Activated CD8-positive, alpha-beta memory T cell treated with anti-CD3 and anti-CD28 coated beads for 1 hour (primary cell): ENCODE results near the gene RBM19.

Experiments used
- DNase-seq, 2 donors: peaks; one replicate each; pipeline ENCODE4 v3.0.0-alpha.2; 2020; ENCODE audit warnings: low read depth in 1 of 2; ENCODE audit errors: extremely low read depth in 1 of 2

RBM19 gene

DNA sequence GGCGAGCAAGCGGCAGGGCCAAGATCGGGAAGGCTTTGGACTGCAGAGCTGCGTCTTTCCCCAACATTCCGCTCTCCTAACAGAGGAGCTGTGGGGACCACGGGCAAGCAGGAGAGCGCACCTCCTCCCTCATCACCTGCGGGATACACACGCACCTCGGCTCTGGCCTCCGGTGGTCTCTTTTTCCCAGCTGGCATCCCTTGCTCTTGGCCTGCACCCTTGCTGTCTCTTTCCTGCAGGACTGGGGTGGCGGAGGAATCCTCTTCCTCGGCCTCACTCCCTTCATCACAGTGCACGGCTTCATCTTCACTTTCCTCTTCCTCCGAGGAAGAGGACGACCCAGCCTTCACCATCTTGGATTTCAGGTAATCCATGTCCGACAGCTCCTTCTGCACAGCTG lies 8.5 kb downstream of the RBM19 start:
- no peak for DNase-seq

DNA sequence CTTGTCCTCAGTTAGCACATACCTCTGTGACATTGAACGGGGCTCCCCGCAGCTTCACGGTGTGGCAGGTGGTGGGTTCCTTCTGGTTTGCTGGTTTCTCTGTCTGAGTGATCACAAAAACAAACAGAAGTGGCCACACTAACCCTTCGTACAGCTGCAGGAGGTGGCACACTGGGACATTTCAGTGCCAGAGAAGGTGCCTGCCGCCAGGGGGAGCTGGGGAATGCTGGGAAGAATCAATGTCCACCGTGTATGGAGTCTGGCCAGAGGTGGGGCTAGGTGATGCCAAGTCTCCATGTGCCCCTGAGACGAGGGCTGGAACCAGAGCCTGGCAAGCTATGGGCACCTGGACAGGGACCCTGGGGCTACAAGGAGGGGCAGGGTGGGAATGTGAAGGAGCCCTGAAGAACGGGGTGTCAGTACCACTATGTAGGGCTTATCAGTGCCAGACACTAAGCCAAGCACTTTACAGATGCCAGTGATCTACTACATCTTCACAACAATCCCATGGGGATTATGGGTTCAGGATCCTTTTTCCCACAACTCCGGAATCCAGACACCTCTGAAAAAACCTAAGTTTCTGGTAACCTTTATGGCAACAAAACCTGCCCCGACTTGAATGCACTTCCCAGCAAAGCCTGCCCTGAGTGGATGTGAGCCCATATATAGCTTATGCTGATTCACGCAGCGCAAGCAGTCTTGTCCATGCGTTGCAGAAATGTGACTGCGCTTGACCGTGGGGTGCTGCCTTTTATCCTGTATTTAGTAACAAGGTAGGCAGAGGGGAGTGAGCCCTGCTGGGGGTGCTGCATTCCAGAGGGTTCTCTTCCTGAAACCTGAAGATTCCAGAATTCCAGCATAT lies 10.8 kb downstream of the RBM19 start:
- DNase-seq, result no peak

DNA sequence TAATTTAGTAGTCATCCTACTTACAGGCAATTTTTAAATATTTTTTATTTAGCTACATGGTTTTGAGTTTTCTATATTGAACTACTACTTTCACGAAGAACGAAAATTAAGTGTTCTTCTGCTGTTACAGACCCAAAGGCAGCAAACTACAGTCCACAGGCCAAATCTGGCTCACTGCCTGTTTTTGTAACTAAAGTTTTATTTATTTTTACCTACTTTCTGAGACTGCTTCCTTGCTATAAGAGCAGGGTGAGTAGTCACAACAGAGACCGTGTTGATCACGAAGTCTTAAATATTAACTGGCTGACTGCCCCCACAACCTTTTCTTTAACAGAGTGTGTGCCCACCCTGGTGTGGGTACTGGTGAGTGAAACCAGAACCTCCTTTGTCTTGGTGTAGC lies 11.6 kb downstream of the RBM19 start:
- DNase-seq, result no peak

DNA sequence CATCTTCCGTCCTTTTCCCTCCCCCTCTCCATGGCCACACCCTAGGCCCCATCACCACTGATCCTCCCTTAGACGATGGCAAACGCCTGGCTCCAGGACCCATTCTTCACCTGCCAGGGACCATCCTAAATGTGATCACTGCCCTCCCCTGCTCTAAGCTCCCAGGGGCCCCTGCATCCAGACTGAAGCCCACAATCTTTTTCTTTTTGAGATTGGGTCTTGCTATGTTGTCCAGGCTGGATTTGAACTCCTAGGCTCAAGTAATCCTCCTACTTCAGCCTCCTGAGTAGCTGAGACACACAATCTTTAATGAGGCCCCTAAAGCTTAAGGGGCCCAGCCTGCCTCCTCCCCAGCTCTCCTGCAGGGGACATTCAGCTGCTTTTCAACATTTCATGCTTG lies 15.3 kb downstream of the RBM19 start:
- DNase-seq, result no peak

DNA sequence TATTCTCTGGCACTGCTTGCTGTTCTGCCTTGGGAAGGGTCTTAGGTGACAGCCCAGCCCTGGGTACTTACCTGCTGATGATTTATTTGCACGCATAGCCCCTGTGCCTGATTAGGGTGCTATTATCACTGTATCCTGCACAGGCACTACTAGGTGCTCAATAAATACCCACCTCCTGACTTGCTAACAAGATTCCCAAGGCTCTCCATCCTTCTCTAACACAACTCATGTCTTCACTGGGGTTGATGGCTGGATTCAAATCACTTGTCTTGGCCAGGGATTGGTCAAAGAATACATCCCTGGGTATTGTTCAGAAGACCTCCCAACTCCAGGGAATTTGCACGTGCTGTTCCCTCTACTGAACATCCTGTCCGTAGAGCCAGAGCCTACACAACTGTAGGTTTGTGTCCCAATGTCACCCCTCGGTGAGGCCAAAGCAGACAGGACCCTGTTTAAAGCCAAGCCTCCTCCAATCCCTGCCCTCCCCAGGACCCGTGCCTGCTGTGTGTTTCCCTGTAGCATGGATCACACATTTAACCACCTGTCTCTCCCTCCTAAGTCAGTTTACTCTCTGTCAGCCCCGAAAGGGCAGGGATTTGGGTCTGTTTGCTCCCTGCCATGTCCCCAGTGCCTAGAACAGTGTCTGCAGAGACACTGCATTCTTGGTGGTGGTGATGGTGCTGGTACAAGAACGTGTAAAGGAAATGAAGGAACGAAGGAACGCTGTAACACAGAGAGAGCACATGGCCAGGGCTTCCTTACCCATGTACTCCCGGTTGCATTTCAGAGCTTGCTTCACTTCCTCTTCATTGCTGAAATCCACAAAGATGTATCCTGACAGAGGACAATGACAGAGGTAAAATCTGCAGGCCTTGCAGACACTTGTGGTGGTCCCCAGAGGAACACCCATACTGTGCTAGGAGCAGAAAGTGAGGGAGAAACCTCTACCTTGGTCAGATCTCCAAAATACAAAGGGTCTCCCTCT lies 16.5 kb downstream of the RBM19 start:
- DNase-seq, result no peak

DNA sequence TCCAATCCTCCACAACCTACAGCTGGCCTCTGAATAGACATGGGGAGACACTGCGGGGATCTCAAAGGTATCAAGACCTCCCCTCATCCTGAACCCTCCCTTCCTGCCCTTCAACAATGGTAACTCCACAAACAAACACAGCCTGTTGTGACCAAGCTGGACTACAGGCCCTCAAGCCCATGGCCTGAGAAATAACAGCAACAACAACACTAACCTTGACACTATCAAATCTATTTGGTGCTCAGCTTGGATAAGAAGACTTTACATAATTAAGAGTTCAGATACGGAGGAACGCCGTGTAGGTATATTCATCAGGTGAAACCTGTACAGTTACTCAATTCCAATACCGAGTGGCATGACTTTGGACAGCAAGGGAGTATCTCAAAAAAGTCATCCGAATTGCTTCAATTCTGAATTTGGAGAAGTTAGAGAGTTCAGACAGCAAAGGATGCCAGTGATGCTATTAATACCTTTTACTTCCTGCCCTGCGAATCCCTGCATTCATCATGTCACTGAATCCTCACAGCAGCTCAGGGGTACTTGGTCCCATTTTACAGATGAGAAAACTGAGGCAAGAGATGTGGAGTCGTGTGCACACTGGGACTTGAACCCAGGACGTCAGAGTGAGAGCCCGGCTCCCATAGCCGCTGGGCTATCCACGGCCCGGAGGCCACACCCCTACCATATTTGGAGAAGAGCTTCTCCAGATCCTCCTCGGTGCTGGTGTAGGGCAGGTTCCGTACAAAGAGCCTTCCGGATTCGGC lies 17.8 kb downstream of the RBM19 start:
- no peak for DNase-seq

DNA sequence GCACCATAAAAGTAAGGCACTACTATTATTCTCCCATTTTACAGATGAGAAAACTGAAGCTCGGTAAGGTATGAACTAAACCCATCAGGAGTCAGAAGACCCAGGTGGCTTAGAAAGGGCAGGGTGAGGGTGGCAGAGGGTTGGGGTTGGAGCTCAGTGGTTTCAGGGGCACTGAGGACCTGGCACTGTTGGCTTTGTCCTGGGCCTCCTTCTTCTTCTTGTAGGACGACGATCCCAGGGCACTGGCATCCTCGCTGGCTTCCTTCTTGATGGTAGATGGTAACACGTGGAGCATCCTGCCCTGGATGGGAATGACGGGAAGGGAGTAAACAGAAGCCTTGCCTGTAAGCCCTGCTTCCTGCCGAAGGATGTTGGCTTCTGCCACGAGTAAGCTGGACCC lies 19.9 kb downstream of the RBM19 start:
- no peak for DNase-seq

DNA sequence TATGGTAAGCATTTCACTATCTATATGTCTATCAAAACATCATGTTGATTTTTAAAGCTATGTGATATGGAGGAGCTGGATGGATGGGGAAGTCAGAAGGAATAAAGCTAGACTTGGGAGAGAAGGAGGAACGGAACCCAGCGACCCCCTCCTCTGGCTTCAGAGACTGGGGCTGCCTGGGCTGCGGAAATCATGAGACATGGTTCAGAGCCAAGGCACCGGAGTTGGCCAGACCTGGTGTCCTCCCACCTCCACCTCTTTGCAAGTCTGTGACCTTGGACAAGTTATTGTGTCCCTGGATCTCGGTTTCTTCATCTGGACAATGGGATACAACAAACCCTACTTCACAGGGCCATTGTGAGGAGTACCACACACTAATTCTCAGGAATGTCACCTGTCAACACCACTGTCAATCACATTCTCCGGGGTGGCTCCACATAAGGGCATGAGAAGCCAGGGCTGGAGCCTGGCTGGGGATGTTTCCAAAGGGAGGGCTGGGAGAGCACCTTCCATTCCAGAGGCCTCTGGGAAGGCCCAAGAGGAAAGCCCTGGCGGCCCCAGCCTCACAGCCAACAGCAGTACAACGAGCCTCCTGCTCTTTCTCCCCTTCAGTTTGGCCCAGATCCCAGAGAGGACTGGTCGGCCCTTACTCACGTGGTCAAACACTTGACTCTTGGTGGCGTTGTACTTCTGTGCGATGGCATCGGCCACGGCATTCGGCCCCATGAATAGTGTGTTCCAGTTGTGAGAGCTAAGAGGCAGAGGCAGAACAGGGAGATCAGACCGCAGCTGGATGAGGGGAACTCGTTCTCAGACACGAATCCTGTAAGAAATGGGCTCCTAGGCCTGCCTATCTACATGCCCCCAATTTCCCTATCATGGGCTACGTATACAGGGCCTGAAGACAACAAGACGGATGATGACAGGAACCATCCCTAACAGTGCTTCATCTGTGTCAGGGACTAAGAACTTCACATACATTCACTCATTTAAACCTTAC lies 20.7 kb downstream of the RBM19 start:
- no peak for DNase-seq

DNA sequence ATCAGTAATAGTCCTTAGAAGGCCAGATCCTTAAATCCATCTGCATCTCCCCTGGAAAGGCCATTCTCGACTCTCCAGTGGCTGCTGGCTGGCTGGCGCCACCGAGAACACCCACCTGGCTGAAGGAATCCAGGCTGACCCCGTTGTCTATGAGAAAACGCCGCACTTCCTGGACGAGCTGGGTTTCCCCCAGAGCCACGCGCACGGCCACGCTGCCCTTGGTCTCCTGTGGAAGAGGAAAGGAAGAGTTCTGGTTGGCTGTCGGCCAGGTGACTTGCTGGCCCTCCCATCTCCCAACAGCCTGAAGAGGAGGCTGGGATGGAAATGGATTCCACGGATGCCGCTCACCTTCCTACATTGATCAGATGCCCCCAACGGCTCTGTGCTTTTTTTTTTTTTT lies 23.9 kb downstream of the RBM19 start:
- DNase-seq, result no peak

DNA sequence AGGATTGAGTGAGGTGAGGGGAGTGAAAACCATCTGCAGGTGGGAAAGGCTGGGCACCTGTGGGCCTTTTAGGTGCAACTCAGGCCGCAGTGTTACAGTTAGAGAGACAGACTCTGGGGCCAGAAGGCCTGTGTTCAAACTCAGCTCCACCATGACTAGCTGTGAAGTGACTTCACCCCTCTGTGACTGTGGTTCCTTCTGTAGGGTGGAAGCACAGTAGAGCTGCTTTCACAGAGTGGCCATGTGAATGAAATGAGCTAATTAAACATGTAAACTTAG lies 25.0 kb downstream of the RBM19 start:
- DNase-seq, result no peak

DNA sequence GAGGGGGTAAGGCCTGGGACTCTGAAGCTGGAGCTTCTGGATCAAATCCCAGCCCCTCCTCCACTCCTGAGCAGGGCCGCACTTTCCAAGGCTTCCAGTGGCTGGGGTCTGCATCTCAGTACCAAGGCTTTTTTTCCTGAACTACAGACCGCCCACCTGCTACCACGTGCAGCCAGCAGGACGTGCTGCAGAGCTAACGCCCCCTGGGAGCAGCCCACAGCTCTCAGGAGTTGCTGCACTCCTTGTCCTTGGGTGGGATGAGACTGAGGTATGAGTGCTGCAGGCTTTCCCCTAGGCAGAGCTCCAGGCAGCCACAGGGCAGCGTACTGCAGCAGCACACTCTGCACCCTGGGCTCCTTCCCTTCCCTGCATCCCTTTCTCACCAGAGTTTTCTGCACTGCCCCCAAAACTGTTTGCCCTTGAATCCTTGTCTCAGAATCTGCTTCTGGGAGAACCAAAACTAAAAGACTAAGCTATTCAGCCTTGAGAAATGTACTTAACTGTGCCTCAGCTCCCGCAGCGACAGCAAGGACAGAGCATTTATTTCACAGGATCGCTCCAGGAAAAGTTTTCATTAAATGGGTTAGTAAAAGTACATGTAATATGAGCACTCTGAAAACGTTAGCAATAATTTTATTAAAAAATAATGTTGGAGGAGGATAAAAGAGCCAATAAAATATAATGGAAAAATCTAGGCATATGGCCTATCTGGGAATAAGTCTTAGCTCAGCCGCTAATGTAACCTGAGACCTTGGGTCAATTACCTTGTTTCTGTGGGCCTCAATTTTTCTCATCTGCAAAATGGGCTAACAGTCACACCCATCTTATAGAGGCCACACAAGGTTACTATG lies 25.5 kb downstream of the RBM19 start:
- no peak for DNase-seq

DNA sequence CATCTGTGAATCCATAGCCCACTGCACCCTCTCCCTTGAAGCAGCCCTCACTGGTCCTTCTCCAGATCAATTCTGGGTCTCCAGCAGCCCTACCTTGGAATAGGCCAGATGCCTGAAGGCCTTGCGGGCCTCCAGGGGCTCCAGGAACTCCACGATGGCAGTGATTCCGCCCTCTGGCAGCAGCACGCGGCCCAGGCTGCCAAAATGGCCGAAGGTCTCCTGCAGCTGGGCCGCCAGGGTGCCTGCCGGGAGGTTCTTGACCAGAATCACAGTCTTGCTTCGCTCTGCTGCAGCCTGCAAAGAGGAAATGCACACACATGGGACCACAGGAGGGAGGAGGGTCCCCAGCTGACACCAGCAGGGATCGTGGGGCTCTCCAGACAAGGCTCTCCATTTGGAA lies 26.3 kb downstream of the RBM19 start:
- DNase-seq, result no peak

DNA sequence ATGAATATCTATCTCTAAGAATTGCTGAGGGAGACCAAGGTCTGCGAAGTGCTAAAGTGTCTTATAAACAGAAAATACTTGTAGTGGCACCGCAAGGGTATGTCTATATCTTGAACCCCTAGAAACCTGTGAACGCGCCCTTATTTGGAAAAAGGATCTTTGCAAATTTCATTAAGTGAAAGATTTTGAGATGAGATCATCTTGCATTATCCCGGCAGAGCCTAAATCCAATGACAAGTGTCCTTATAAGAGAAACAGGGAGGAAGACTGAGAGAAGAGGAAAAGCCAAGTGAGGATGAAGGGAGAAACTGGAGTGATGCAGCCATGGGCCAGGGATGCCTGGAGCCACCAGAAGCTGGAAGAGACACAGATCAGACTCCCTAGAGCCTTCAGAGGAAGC lies 27.7 kb downstream of the RBM19 start:
- DNase-seq, result no peak

DNA sequence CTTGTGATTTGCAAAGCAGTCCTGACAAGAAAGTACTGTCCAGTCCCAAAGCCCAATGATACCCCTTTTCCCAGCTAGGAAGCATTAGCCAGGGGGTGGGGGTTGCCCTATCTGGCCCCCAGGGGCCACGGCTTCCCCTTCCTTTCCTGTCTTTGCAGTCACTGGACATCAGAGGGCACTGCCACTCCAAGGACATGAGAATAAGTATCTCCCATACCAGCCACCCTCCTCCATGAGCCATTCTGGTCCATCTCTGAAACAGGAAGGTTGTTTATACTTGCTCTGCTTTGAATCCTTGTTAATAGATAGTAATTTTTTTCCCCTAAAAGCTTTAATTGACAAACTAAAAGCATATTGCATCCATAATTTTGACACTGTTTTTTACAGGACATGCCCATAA lies 29.7 kb downstream of the RBM19 start:
- no peak for DNase-seq

DNA sequence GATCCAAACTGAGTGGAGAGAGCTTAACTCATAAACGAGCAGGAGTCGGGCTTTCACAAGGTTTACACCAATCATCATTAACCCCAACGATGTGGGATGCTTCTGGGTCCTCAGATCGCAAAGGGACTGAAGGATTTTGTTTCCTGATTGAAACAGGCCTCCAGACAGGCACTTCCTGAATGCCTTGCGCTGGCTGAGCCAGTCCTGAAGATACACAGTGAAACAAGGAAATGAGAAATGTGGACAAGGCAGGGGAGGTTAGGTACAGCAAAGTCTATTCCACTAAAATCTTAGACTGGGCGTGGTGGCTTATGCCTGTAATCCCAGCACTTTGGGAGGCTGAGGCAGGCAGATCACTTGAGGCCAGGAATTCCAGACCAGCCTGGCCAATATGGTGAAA lies 30.7 kb downstream of the RBM19 start:
- DNase-seq, result no peak

DNA sequence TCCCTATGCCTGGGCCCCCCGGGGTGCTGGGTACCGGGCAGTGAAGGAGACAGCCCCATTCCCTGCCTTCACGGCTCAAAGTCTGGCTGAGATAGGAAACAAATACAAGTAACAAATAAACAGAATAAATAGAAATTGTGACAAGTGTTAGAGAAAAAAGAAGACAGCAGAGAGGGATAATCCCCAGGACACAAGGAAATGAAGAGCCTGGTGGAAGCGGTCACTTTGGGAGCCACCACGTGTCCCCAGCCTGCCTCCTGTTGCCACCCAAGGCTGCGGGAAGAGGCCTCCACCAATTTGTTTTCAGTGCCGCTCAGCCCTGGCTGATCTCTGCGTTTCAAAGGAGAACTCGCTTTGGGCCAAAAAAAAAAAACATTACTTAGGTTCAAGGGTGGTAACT lies 31.2 kb downstream of the RBM19 start:
- DNase-seq, result no peak

DNA sequence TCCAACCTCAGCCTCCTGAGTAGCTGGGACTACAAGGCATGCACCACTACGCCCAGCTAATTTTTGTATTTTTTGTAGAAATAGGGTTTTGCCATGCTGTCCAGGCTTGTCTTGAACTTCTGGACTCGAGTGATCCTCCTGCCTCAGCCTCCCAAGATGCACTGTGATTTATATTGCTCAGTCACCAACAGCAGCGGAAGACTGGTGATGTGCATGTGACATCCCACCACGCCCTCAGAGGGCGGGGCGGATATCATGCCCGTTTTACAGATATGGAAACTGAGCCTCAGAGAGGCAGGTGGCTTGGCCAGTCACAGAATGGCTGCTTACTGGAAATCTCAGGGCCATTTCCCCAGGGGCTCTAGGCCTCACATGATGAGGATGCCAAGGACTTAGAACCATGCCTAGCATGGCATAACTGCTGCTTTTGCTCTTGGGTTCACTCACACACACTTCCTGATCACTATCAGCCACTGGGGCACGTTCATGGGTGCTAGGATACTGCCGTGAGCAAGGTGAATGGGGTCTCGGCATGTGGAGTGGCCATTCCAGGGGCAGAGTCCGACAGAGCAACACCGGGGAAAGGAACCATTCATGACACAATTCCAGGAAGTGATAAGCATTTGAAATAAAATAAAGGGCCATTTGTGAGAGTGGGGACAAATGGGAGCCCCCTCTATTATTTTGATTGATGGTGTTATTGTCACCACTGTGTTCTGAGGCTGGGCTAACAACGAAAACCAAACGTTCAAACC lies 31.9 kb downstream of the RBM19 start:
- no peak for DNase-seq

DNA sequence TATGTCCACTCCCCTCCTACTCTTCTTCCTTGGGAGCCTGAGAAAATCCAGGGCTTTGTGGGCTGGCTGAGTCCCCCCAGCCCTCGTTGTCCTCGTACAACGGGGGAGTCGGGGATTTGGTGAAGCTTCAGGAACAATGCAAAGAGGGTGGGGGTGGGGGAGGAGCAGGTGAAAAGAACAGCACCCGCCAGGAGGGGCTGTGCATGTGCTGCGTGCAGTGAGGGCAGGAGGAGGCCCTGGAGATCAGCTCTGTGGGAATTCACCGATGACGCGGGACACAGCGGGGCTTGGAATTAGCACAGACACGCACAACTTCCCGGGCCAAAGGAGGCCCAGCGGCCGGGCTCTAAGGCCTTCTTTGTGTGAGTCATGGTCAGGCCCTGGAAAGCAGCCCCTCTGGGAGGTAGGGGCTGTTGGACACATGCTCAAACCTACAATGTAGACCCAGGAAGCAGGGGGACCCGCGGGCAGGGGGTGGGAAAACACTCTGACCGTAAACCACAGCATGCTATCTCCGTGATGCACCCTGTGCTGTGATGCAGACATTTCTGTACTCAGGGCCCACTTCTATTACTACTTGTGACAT lies 32.8 kb downstream of the RBM19 start:
- no peak for DNase-seq
